CD4-positive, alpha-beta T cell treated with Interleukin-2 at 100 ng/mL for 4 hours (primary cell): ENCODE data around the gene TOX4.
"Not testable (repeated sequence)": the region's sequence is repeated elsewhere in the genome, so short reads cannot be mapped to it uniquely, and the experiment has no call there.

ENCODE experiments used
- DNase-seq: peaks from one replicate; pipeline ENCODE4 v3.0.0-alpha.2; 2020; ENCODE audit warnings: low spot score

The TOX4 gene

DNA sequence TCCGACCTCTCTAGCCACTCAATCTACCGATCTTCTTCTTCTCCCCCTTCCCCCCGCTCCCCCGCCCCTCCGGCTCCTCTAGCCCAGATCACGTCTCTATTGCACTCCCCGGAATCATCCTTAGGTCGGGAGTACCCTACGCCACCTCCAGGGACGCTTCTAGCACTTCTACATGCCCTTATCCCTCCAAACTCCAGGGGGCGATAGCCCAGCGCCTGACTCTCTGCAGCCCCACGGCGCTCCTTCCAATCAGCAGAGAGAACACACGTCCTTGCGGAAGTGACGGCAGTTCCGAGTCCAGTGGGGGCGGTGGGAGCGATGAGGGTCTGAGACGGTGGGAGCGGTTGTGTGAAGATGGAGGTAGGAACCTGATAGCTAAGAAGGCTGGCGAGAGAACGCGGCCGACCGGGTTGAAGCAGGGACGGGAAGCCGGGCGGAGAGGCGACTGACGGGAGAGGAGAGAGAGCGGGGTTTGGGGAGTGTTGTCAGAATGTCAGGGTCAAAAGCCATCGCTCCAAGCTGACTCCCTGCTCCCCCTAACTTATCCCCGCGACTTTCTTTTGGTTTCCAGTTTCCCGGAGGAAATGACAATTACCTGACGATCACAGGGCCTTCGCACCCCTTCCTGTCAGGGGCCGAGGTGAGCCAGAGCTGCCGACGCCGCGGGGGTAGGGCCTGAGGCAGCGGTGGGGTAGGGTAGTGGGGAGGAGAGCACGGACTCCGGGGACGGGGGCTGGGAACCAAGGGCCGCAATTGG is at the start of gene TOX4, which contains the start of gene RAB2B:
Gene TOX4, plus strand, starts transcription at position 271 of the 757 bp plus-strand sequence. Its CDS starts 84 bp downstream, at position 355.
Gene RAB2B, minus strand, starts transcription at position 35 of the 757 bp plus-strand sequence. CDS start 87 bp downstream, outside the sequence.
- DNase-seq = peak; percentile 99

DNA sequence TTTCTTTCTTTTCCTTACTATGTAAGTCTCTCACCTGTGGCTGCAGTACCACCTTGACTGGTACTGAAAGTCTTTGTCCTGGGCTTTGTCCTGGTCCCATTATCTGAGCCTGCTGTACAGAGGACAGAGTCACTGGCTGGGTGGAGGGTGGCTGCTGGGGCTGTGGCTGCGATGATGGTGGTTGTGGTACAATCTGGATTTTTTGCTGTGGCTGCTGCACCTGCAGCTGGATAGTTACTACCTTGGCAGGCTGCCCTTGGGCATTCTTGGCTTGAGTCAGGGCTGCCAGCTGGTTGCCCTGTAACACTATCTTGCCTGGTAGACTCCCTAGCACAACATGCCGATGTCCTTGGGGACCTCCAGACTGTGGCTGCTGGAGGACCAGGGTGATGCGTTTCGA is 48.1 kb upstream of the TOX4 start:
- no peak for DNase-seq

DNA sequence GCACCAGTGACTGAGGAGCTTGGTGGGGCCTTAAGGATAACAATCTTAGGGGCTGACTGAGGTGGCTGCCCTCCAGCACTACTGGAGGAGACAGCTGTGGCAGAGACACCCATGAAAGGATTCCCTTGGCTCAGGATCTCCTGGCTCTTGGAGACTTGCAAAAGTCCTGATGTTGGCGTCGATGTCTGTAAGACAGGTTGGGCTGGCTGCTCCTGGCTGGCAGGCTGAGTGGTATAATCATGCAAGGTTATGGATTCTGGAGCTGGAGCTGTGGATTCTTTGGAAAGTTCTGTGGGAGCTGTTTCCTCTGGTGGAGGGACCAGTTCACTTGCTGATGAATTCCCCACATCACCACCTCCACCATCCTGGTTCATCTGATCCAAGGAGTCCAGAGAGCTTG is 45.9 kb upstream of the TOX4 start:
- DNase-seq = no peak

DNA sequence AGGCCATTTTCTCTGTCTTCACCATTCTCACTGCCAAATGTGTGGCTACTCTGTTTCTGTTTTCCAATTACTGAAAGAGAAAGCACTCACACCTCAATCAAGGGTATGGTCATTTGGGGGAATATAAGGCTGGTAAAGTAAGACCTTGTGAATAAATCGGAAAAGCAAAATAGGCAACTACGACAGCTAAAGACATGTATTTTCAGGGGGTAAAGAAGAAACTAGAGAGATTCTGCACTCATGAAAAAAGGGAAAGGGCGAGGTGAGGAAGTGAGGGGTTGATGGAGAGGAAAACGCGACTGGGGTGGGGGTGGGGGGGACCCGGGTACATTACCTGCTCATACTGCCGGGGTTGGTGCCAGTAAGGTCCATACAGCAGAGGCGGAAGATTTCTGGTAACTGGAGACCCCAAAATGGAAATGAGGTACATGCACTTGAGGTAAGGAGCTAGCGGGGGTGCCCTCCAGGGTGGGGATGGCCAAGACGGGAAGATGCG is 40.4 kb upstream of the TOX4 start:
- no peak for DNase-seq

DNA sequence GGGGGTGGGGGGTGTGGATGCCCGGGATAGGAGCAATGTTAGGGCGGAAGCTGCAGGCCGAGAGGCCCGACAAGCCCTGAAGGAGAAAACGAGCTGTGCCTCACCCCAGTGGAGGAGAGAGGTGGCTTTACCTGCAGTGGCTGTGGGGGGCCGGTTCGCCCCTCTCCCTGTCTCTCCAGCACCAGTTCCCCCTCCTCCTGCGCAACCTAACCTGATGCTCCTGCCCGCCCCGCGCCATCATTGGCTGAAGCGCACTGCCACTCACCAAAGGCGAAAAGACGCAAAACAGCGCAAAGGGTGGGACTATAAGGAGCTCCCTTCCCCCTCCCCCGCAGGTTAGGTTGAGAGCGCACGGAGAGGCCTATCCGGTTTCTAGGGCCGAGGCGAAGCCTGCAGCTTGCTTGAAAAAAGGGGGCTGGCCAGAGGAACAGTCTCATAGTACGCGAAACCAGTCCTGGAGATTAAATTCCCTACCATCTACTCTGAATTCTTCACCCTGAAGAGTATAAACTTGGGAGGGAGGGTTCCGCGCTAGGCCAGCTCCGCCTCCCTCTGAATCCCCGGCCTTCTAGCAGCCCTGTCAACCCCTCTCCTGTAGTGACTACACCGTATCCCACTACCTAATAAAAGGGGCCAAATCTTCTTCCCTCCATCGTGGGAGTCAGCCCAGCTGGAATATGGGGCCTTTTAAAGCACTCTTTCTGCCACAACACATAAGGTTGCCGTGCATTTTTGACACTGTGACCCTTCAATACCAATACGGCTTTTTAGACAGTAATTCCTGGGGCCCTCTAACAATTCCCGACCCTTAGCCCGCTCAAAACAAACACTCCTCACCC is 39.7 kb upstream of the TOX4 start:
- DNase-seq = peak; percentile 99

DNA sequence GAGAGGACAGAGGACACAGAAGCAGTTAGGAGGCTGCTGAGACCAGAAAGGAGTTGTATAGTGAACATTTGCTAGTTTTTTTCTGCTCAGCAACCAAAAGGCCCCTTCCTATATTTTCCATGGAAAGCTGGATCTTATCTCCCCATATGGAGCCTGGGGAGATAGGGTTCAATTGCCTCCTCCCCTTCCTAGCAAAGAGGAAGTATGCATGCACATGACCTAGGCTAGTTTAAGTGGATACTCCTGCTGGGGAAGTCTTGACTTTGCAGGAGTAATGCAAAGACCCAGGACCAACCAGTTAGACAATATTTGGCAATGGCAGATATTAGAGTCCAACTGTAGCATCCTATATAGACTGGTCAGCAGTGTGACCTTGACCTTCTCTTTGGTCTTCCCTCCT is 36.1 kb upstream of the TOX4 start:
- no peak for DNase-seq

DNA sequence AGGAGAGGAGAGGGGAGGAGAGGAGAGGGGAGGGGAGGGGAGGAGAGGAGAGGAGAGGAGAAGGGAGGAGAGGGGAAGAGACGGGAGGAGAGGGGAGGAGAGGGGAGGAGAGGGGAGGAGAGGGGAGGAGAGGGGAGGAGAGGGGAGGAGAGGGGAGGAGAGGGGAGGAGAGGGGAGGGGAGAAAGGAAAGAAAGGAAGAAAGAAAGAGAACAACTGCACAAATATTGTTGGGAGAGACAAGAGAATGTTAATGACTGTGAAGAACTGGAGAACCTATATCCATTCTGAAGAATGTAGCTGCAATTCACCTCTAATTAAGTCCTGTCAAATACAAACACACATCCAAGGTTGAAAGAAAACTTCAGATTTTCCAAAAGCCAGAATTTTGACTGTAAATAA is 34.3 kb upstream of the TOX4 start:
- not testable (repeated sequence) for DNase-seq

DNA sequence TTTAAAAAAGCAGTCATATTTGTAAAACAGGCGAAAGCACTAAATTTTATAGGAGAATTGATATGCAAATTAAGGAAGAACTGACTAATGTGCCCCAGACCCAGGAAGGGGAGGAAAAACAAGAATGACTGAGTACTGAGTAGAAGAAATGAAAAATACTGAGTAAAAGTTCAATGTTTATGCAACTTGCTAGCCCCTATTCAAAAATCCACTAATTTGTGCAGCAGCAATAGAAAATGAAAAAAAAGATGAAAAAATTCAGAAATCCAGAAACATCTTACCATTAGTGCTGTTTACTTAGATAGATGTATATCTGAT is 27.1 kb upstream of the TOX4 start:
- DNase-seq = no peak

DNA sequence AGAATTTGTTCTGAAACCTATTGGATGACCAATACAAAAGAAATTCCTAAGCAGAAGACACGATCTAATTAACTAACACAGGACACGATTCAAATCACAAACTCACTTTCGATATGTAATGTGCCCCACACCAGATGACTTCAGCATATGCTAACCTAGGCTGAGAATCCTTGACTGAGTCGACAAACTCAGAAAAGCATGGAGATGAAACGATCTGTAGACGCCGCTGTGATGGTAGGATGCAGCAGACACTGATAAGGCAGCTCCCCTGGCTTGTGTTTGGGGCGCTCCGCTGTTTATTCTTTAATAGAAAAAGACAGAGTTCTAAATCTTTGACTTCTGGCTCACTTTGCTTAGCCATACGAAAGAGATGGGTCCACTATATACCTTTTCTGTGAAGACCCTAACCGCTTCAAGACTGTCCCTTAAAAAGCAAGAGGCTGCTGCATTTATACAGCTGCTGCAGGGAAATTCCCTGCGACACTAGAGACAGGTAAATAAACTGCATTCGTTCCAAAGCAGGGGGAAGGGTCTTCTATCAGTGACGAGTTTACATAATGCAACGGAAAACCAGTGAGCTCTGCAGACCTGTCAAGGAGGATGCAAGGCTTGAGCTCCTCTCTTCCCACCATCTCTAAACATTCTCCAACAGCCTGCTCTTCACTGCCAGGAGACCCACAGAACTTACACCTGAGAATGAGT is 22.0 kb upstream of the TOX4 start:
- peak; percentile 22 for DNase-seq

DNA sequence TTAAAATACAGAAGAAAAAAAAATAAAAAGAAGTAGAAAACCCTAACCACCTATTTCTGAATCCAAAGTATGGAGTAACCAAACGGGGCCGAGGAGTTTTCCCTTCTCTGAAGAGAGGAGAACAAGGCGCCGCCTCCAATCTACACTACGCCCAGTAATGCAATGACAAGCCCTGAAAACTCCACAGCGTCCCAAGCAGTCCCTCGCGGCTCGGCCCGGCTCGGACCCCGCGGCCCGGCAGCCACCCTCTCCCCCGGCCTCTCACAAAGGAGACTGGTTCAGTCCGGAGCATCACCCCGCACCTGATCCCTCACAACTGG is 21.4 kb upstream of the TOX4 start:
- no peak for DNase-seq

DNA sequence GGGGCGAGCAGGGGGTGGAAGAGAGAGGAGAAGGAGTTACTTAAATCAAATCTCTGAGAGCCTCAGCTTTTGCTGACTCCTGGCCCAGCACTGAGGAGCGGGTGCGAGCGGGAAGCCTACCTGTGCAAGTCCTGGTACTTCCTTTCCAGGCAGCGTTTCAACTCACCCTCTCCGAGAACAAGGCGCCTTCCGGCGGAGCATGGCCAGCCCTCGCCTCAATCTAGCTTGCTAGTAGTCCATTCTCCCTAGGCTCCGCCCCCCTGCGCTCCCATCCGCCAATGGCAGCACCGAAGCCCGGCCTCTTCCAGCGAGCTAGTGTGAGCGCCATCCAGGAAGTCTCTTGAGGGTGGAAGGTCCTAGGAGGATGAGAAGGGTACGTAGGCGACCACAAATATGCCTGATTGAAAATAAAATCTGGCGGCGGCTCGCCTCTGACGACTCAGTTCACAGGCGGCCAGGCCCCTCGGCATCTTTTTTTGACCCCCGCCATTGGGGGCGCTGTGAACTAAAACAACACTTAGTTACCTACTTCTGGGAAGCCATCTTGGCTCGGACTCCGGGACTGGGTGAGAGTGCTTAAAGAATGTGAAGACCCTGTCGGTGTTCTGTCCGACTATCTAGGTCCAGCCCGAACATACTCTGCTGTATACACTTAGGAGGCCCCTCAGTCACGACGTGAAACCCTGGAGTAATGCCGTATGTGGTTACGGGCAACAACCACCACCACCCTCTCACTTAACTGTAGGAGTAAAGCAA is 20.9 kb upstream of the TOX4 start, which contains the start of gene CHD8:
Gene CHD8, minus strand, starts transcription at position 212 of the 756 bp plus-strand sequence. CDS start 24,480 bp downstream, outside the sequence.
- DNase-seq = peak; percentile 100

DNA sequence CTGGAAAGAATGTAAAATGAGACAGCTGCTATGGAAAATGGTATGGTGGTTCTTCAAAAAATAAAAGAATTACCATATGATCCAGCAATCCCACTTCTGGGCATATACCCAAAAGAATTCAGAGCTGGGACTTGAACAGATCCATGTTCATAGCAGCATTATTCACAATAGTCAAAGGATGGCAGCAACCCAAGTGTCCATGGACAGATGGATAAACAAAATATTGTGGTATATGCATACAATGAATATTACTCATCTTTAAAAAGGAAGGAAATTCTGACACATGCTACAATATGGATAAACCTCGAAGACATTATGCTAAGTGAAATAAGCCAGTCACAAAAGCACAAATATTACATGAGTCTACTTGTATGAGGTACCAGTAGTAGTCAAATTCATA is 9.4 kb upstream of the TOX4 start:
- no peak for DNase-seq

DNA sequence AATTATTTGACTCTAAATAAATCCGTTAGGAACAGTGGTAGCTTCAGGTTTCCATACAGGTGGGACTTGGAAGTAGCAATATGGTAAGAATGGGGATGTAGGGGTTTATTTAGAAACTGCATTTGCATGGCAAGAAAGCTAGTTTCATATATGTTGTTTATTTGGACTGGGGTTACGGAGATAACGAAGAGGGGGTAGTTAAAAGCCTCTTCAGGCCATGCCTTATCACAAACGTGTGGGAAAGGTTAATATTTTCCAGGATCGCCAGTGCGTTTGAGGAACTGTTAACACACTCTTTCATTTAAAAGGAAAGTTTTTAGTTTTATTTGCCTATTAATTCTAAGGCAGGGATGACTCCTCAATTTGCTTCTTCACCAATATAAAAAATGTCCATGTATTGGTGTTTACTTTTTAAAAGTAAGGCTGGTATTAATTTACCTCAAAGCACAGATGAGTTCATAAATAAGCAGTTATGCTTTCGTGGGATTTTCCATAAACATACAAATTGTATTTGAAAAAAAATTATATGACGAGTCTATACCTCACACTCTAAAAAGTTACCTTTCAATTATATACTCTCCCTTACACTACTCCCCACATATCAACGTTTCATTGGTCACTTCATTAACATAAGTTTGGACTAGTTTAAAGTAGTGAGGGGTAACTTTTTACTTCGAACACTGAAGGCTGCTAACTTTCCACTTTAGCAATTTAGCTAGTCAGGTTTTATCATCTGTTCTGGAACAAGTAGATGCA is 1.1 kb upstream of the TOX4 start:
- no peak for DNase-seq

DNA sequence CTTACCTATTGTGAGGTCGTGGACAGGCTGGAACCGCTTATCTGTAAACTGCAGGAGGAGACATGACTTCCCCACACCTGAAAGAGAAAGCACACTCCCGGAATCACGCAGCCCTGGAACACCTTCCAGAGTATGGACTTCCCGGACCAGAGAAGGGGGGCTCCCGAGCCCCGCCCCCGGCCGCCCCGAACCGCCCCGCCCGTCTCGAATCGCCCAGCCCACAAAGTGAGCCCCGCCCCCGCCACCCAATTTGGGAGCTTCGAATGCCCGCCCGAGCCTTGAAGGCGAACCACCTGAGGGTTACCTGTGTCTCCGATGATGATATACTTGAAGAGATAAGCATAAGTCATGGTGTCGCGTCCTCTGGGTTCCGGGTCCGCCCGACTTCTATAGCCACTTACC is 471 bp upstream of the TOX4 start:
- no peak for DNase-seq

DNA sequence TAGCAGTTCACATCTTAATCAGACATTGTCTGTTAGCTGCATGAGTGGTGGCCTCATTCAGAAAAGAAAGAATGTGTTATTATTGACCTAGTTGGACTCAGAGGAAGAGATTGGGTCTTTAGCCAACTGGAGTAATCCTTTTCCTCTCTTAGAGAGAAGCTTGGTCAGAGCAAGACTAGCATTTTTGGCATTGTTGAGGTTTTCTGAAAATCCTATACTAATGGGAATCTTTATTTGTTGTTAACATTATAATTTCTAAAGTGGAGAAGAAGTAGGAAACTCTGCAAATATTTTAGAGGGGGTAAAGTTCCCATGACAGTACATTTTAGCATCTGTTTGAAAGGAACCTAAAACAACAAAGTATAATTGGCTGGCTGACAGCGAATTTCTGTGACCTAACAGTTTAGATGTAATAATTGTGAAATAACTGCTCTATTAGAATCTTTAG is 9.7 kb downstream of the TOX4 start:
- no peak for DNase-seq

DNA sequence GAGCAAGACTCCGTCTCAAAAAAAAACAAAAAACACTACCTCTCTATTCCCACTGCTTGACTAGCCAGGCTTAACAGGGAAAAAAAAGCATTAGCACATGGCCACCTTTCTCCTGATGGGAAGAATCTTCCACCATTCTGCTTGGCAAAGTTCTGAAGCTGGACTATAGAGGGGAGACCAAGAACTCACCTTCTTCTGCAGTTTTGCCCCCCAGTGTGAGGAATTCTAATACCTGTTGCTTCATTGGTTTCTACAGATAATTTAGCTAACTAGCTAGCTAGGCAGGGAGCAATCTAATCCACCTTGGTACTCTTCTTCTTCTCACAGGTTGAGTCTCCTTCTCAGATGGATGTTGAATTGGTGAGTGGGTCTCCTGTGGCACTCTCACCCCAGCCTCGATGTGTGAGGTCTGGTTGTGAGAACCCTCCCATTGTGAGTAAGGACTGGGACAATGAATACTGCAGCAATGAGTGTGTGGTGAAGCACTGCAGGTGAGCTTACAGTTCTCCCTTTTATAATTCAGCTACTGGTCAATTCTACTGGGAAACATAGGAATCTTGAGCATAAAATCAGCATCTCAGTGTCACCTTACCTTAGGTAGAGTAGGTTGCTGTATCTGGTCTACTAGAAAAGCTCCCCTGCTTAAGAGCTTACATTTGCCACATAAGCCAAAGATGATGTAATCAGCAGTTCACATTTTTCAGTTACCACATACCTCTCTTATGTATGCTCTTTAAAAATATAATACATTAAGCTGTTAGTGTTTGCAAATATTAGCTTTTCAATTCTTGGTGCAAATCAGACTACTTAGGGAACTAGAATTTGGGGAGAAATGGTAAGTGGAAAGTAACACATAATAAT is 18.1 kb downstream of the TOX4 start:
- DNase-seq = no peak

DNA sequence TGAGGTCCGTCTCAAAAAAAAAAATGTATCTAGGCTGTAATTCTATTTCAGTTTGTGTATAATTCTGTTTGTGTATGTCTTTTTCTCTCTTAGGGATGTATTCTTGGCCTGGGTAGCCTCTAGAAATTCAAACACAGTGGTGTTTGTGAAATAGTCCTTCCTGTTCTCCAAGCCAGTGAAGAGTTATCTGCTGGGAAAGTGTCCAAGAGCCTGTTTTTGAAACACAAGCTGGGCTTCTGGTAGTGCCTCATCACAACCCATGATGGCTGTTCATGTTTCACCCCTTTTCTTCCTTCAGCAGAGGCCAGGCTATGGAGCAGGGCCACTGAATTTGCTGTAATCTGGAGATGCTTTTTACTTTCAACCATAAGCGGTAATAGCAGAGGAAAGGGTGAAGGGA is 19.5 kb downstream of the TOX4 start:
- no peak for DNase-seq

DNA sequence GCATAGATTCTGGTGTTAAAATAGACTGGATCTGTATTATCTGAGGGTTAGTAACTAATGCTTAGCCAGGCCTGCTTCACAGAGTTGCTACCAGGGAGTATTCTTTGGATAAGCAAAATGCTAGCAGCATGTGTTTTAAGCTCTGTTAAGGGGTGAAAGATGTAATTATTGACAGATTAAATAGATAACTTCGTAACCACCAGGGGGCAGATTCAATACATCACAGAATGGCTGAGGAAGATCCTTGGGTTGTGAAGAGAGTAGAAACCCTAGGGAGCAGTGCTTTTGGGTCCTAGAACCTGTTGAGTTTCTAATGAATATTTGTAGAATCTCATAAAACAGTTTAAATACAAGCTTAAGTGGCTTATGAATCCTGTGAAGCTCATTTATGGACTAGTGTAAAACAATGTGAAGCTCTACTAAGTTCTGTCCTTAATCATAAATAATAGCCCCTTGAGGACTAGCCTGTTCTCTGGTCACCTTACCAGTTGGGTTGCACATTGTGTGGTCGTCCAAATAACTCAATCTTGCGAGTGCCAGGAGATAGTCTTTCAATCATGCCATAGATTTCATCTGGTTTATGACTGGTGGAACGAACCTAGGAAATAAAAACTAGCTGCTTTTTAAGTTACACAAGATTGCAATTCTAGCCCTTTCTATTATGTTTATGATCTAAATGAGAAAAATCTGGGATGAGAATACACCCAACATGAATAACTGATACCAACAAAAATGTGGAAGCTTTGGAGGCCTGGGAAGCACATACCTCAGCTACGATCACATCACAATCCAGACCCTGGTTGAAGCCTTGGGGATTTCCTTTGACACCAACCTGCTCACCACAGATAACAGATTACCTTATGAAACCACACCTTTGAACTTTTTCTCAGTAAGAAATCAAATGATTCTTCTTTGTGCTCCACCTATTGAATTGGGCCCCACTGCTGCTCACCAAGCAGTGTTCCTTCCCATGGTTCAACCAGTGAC is 21.8 kb downstream of the TOX4 start:
- peak; percentile 68 for DNase-seq

DNA sequence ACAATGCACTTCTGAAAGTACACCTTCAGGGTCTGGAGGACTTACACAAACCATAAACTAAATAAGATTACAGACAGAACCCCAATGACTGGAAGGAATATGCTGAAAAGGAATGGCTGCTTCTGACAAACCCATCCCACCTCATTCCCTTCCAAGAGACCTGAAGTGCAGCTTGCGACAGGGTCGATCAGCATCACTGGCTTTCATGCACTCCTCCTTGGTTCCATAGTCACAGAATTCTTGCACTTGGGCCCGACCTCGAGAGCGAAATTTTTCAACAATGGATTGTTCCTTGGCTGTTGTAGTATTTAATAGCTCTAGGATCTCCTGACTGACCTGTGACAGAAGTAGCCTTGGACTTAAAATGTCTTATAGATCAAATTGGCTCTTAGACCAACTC is 24.6 kb downstream of the TOX4 start:
- DNase-seq = no peak
